Measurements from ENCODE around the gene TMEM41B.

The TMEM41B gene

DNA sequence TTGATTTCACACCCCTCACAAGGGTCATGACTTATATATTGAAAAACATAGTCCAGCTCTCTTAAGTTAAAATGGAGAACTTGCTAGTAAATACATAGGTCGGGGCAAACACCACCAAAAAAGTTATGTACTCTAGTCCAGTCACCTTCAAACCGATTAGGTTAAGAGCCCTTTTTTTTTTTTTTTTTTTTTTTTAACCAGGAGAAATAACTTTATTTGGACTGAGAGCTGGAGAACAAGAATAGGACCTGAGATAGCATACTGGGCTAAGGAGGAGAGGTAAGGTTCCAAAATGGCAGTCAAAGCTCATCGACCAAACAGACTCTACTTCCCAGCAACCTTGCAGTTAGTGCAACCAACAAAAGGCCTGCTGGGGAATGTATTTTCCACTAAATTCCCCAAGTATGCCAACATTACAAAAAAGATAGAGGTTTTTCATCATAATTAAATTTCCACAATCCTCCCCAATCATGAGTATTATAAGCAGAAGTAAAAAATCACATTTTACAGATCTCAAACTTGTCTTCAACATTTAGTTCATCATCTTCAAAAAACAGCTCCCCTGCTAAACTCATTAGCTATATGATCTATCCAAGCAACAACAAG lies 3.8 kb downstream of the TMEM41B start:
- DNase-seq (ENCODE audit: low read depth, low spot score), result no peak

DNA sequence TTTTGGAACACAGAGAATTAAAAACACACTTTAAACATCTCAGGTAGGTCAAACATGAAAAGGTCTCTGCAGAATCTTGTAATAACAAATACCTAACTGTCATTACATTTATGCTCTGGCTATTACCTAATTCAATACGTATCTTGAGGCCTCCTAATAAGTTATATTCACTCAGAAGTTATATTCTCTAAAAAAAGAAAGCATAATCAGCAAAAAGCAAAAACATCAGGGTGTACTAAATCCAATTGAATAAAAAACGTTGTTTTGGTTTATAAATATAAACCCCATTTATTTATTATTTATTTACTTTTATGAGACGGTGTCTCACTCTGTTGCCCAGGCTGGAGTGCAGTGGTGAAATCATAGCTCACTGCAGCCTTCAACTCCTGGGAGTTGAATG lies 10.2 kb downstream of the TMEM41B start:
- DNase-seq (ENCODE audit: low read depth, low spot score), result no peak

DNA sequence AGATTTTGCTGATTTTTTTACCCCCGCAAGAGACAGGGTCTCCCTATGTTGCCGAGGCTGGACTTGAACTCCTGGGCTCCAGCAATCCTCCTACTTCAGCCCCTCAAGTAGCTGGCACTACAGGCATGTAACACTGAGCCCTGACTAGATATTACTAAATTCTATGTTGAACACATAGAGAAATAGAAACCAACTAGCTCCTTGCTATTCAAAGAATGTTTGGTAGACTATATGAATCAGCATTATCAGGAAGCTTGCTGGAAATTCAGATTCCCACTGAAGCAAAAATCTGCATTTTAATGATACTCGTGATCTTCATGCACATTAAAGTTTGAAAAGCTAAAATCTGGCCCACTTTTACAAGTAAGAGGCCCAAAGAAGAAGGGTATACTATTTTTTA lies 11.9 kb downstream of the TMEM41B start:
- no peak for DNase-seq (ENCODE audit: low read depth, low spot score)

DNA sequence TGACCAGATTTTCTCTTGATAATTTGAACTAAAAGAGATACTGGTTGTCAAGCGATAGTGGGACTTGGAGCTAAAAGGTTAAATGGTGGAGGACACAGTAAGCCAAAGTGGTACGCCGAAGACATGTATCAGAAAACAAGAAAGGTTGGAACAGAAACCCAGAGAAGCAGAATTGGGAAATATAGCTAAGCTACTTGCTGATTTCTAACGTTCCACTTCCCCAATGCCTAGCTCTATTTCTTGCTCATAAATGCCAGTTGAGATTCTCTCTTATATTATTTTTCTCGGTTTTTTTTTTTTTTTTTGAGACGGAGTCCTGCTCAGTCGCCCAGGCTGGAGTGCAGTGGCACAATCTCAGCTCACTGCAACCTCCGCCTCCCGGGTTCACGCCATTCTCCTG lies 12.7 kb downstream of the TMEM41B start:
- DNase-seq (ENCODE audit: low read depth, low spot score), result no peak

DNA sequence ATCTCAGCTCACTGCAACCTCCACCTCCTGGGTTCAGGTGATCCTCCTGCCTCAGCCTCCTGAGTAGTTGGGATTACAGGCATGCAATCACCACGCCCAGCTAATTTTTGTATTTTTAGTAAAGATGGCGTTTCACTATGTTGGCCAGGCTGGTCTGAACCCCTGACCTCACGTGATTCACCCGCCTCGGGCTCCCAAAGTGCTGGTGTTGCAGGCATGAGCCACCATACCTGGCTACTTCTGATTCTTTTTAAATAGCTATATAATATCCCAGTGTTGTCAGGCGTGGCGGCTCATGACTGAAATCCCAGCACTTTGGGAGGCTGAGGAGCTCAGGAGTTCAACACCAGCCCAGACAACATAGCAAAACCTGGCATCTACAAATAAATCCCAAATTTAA lies 20.7 kb downstream of the TMEM41B start:
- no peak for DNase-seq (ENCODE audit: low read depth, low spot score)

DNA sequence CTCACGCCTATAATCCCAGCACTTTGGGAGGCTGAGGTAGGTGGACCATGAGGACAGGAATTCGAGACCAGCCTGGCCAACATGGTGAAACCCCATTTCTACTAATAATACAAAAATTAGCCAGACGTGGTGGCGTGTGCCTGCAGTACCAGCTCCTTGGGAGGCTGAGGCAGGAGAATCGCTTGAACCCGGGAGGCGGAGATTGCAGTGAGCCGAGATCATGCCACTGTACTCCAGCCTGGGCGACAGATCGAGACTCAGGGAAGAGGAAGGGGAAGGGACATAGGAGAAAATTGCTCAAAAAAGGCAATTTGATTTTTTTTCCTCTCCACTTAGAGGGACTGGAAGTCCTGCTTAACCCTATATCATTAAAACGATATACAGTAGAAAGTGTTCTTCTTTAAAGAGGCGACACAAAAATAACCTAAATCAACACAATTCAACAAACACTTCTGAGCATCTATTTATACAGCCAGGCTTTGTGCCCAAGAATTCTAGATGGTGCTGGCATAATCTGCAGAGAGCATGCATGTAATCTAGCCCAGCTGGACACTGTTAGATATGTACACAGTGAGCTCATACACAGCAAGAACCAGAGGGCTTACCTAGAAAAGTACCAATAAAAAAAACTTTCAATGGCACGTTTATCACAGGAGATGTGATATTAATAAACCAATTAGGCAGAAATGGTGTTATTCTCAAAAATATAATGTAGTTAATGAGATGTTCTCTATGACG lies 28.4 kb downstream of the TMEM41B start:
- no peak for DNase-seq (ENCODE audit: low read depth, low spot score)

DNA sequence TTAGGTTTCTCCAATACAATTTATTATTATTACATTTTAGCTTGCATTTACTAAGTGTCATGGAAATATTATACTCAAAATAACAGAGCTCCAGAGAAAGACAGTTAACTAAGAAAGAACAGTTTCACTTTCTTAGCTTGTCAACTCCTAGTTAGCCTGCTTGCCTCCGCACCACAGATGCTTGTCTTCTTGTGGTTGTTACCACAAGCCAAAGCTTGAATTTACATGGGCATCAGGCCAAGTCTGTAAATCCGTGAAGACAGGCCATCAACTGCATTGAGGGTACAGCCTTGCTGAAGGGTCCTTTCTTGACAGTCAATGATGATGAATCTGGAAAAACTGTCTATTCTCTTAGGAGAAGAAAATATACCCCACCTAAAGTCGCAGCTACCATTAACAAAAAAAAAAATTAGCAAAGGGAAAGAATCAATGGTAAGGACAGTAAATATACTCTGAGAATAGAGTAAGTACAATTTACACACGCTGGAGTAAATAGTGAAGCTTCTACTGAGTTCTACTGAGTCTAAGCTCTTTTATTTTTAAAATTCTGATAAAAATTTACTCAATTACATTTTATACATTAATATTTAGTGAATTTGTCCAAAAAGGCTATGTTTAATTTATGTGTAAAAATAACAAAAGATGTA lies 33.6 kb downstream of the TMEM41B start:
- DNase-seq (ENCODE audit: low read depth, low spot score), result no peak

DNA sequence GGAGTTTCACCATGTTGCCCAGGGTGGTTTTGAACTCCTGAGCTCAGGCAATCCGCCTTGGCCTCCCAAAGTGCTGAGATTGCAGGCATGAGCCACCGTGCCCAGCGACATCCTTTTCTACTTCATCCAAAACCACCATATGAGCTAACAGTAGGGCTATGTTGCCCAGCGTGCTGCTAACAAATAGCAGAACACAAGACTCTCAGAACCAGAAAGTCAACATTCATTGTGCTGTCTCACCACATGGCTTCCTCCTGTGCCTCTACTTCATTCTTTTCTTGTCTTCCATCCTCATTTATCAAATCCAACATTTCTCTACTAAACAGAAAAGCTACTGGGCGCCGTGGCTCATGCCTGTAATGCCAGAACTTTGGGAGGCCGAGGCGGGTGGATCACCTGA lies 37.2 kb downstream of the TMEM41B start:
- no peak for DNase-seq (ENCODE audit: low read depth, low spot score)

DNA sequence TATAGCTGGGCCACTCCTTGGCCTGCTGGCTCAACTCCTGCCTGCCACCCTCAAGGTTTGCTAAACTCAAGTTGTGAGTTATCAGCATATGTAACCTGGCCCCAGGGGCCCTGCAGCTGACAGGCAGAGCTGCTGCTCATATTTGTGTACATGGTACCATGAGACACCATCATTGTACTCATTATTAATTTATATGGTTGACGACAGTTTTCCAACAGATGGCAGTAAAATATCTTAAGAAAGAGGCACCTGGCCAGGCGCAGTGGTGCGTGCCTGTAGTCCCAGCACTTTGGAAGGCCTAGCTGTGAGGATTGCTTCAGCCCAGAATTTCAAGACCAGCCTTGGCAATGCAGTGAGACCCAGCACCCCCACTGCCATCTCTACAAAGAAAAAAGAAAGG lies 37.8 kb downstream of the TMEM41B start:
- no peak for DNase-seq (ENCODE audit: low read depth, low spot score)

DNA sequence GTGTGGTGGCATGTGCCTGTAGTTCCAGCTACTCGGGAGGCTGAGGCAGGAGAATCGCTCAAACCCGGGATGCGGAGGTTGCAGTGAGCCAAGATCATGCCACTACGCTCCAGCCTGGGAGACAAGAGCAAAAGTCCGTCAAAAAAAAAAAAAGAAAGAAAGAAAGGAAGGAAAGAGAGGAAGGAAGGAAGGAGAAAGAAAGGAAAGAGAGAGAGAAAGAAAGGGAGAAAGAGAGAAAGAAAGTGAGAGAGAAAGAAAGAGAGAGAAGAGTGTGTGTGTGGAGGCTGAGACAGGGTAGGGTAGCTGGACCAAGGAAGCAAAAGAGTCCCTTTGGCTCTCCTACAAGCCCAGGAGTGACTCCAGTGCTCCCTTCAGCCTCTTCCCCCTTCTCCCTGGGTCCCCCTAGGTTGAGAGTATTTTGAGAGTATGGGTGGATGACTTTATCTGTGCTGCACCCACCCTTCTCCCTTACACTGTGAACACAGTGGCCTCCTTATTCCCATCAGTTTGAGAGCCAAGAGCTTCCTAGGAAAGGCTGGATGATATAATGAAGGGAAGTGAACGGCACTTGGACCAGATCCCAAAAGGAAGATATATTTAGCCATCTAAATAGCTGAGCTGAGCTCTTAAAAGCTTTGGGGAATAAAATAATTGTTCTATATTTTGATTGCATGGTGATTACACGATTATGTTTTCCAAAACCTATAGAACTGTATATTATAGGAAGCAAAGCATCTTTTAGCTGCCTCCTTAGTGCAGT lies 39.7 kb downstream of the TMEM41B start:
- DNase-seq (ENCODE audit: low read depth, low spot score), result no peak

DNA sequence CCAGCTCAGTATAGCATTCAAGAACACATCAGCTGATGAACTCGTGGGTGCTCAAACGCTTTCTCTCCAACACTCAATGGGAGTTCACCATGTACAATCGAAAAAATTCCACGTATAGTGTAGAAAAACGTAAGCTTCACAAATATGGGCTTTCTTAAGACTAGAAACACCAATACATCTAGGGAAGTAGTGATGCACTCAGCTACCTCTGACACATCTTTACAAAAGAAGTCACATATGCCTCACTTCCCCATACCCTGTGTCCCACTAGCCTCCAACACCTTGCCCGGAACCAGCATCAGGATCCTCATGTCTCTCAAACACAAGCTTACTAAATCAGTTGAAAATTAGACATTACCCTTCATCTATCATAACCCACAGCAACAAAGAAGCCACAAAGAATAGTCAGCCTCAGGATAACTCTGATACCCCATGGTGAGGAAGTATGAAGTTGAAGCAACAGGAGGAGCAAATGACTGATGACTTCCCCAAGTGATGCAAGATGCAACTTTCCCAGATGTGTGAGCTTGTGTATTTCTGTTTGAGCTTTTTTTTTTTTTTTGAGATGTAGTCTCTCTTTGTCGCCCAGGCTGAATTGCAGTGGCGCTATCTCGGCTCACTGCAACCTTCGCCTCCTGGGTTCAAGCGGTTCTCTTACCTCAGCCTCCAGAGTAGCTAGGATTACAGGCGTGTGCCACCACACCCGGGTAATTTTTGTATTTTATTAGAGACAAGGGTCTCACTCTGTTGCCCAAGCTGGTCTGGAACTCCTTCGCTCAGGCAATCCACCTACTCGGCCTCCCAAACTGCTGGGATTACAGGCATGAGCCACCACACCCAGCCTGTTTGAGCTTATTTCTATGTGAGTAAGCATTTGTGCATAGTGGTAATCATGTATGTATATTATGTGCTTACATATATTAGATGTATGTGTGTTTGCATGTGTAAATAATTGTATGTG lies 40.7 kb downstream of the TMEM41B start:
- no peak for DNase-seq (ENCODE audit: low read depth, low spot score)

DNA sequence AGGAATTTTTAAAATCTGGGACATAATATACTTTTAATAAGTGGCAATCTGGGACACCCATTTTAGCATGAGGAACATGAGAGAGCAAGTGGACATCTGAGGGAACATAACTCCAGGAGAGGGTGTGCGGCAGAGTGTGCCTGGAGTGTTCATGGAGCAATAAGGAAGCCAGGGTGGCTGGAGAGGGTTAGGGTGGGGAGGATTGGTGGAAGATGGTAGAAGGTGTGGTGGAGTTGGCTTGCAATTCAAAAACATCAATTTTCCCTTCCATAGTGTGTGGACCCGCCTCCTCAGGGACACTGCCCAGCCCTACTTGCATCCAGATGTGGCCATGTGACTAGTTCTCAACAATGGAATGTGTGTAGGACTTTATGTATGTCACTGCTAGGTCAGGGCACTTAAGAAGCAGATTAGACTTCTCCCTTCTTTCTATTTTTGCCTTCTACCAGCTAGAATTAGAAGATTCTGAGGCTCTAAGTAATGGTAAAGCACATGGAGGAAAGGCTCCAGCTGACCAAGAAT lies 44.8 kb downstream of the TMEM41B start:
- DNase-seq (ENCODE audit: low read depth, low spot score), result no peak

DNA sequence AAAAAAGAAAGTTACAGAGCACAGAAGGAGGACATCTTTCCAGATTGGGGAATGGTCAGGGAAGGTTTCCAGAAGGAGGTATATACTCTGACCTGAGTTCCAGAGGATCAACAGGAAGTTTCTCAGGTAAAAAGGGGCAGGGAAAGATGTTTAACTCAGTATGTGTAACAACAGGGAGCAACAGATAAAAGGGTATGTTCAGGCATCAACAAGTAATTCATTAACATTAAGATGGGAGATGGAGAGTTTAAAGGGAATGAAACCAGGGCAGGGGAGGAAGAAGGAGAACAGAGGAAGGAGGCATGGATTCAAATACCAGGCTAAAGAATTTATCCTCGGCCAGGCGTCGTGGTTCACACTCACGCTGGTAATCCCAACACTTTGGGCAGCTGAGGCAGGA lies 46.7 kb downstream of the TMEM41B start:
- DNase-seq (ENCODE audit: low read depth, low spot score), result no peak

DNA sequence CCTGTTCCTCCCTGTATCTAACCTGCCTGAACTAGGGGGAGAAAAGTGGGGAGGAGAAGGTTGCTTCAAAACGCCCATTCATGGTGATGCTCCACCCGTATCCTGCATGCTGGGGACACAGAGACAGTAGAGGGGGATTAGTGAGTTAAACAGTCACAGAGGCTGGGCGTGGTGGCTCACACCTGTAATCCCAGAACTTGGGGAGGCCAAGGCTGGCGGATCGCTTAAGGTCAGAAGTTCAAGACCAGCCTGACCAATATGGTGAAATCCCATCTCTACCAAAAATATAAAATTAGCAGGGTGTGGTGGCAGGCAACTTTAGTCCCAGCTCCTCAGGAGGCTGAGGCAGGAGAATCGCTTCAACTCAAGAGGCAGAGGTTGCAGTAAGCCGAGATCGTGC lies 47.5 kb downstream of the TMEM41B start:
- DNase-seq (ENCODE audit: low read depth, low spot score), result no peak

DNA sequence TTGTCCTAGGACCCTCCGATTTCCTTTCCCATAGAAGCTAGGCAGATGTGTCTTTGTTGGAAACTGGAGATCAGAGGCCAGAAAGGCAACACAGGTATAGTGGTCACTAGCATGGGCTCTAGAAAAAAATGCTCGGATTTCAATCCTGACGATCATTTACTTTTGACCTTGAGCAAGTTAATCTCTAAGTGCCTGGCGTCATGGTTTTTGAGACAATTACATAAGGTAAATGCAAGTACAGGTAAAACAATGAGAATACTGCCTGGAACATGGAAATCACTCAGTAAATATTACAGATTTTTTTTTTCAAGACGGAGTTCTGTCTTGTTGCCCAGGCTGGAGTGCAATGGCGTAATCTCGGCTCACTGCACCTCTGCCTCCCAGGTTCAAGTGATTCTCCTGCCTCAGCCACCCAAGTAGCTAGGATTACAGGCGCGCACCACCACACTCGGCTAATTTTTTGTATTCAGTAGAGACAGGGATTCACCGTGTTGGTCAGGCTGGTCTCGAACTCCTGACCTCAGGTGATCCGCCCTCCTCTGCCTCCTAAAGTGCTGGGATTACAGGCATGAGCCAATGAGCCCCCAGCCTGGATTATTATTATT lies 48.2 kb downstream of the TMEM41B start:
- no peak for DNase-seq (ENCODE audit: low read depth, low spot score)

DNA sequence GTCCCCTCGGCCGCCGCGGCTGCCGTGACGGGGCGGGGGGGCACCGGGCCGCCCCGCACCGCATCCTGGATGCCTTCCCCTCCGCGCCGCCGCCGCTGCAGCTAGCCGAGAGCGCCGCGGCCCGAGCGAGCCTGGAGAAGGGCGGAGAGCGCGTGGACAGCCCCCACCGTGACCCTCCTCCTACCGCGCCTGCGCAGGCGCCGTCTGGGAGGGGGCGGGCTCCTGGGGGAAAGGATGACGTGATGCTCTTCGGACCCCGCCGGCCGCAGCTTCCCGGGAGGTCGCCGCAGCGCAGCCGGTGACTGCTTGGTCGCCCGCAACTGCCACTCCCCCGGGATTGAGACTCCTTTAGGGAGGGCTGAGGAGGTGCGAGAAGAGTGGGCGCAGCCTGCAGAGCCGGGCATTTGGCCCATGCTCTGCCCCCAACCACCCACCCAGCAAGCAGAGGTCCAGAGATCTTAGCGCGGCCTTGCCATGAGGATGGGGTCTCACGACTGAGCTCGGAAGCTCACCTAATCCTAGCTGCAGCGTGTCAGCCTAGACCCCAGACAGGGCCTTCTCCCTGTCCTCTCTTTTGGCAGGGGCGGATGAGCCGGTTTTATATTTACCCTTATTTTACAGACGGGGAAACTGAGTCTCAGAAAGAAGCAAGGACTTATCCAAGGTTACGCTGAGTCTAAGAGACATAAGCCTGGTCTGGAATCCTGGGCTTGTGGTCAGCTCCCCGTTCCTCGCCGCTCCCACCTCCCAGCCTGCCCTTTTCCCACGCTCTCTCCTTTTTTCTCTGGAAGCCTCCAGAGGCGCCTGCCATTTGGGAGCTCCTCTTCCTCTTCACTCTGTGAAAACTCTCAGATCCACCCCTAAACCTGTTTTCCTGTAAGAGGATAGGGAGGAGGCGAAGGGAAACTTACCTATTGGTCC lies 48.9 kb downstream of the TMEM41B start, which contains the start of gene DENND5A:
DENND5A (minus strand) TSS at position 140 of the 921 bp plus-strand sequence. CDS start 281 bp downstream, outside the sequence.
- DNase-seq (ENCODE audit: low read depth, low spot score), result no peak

DNA sequence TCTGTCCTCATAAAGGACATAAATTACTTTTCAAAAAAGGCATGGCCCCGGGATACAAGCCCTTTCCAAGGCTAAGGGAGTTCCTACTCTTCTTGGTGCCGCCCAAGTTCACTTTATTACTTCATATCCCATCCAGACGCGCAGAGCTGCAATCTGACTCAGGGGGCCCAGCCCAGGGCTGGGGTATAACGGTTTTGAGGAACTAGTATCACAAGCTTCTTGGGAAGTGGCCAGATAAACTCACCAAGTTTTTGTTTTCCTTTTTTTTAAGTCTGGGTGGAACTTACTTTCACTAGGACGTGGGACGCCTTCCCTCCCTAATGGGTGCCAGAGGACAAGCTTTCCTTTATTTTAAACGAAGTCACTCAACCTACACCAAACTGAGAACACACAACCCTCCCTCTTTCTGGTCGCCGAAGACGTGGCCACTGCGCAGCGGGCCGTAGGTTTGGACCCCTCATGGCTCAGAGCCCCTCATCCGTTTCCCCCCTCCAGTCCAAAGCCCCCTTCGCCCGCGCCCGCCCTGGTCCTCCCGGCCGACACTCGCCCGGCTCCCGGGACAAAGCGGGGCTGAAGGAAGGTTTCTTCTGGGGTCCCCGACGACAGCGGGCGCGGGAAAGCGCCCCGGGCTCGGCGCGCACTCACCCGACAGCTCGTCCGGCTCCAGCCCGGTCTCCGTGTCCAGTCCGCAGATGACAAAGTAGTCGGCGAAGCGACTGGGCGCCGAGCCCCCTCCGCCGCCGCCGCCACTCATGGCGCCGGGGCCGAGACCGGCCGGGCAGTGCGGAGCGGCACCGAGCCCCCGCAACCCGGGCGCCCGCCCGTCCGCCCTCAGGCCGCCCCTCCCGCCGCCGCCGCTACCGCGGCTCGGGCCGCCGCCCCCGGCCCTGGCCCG lies 49.8 kb downstream of the TMEM41B start:
- no peak for DNase-seq (ENCODE audit: low read depth, low spot score)

DNA sequence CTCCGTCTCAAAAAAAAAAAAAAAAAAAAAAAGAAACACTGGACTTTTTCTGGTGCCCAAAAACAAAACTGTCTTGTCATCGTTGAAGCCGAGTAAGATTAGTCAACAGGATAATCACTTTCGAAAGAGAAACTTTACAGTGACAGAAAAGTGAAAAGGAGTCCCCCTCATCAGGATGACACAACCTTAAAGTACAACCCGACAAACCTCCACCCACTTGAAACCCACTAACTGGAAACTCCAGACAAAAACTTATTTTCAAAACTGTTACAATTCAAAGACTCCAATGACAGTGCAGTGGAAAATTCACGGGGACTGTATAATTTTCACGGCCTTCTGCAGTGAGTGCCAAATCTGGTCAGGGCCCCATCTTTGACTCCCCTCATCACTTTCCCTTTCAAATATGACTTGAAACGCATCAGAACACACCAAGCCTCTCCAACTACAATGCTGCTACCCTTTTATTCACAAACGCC lies 50.5 kb downstream of the TMEM41B start:
- peak; percentile 21 for DNase-seq (ENCODE audit: low read depth, low spot score)

Data from activated CD4-positive, CD25-positive, alpha-beta regulatory T cell treated with anti-CD3 and anti-CD28 coated beads, Interleukin-2, amount 50 U/mL, for 16 hours (primary cell).